Neuronal stem cell (in vitro differentiated cells): ENCODE results near the gene FAM107A.
A peak's percentile ranks its signal among the peaks of the same experiment; 100 is the strongest.

ENCODE experiments used
- DNase-seq: peaks from one replicate; pipeline ENCODE4 v3.0.0-alpha.2; 2013; ENCODE audit warnings: low spot score
- H2AFZ ChIP-seq: one replicate; pipeline ENCODE4 v1.6.1; 2013; ENCODE audit warnings: mild to moderate bottlenecking, low read length, inconsistent platforms
- H2AK5ac ChIP-seq: 2 replicates; pipeline ENCODE4 v1.6.1; 2013; ENCODE audit warnings: low read depth, mild to moderate bottlenecking, inconsistent platforms, low read length, moderate library complexity, mixed read lengths
- H2BK120ac ChIP-seq: 2 replicates; pipeline ENCODE4 v1.6.1; 2013; ENCODE audit warnings: low read depth, mild to moderate bottlenecking, inconsistent platforms, low read length, moderate library complexity, mixed read lengths
- H2BK12ac ChIP-seq: one replicate; pipeline ENCODE4 v1.6.1; 2013; ENCODE audit warnings: low read length, inconsistent platforms
- H2BK15ac ChIP-seq: 2 replicates; pipeline ENCODE4 v1.6.1; 2013; ENCODE audit warnings: mild to moderate bottlenecking, low read length, inconsistent platforms, mixed read lengths
- H2BK5ac ChIP-seq: one replicate; pipeline ENCODE4 v1.6.1; 2013; ENCODE audit warnings: inconsistent platforms, mild to moderate bottlenecking, low read length, moderate library complexity
- H3K14ac ChIP-seq: one replicate; pipeline ENCODE4 v1.6.1; 2013; ENCODE audit warnings: low read length, inconsistent platforms
- H3K18ac ChIP-seq: 2 replicates; pipeline ENCODE4 v1.6.1; 2013; ENCODE audit warnings: low read length, inconsistent platforms
- H3K23ac ChIP-seq: 2 replicates; pipeline ENCODE4 v1.6.1; 2013; ENCODE audit warnings: low read depth, mild to moderate bottlenecking, mixed read lengths, low read length, inconsistent platforms; ENCODE audit not compliant: poor library complexity
- H3K27ac ChIP-seq: replicated peaks from 3 replicates; pipeline ENCODE4 v1.5.1; 2013; ENCODE audit warnings: low read length, inconsistent platforms
- H3K27me3 ChIP-seq, 3 experiments: 2 replicates each; pipeline ENCODE4 v1.6.1; 2013; ENCODE audit warnings: low read length in 3 of 3, mild to moderate bottlenecking in 2 of 3, inconsistent platforms in 1 of 3, low read depth in 1 of 3, mixed read lengths in 1 of 3, moderate library complexity in 1 of 3; ENCODE audit not compliant: control insufficient read depth in 3 of 3, insufficient read depth in 3 of 3
- H3K36me3 ChIP-seq, 2 donors: replicated peaks in 1 of 2; 2 replicates each; pipeline ENCODE4 v1.6.1; 2013; ENCODE audit warnings: low read length in 2 of 2; ENCODE audit not compliant: control insufficient read depth in 2 of 2, insufficient read depth in 2 of 2
- H3K4ac ChIP-seq: 2 replicates; pipeline ENCODE4 v1.6.1; 2013; ENCODE audit warnings: inconsistent platforms, mild to moderate bottlenecking, low read length, moderate library complexity
- H3K4me1 ChIP-seq, 2 donors: 1 replicate in 1 of 2; 2 replicates in 1 of 2; pipeline ENCODE4 v1.6.1; 2013; ENCODE audit warnings: low read length in 2 of 2, low read depth in 1 of 2; ENCODE audit not compliant: control insufficient read depth in 2 of 2, insufficient read depth in 1 of 2
- H3K4me2 ChIP-seq: one replicate; pipeline ENCODE4 v1.6.1; 2013; ENCODE audit warnings: mild to moderate bottlenecking, low read length, inconsistent platforms; ENCODE audit not compliant: insufficient read depth, poor library complexity, severe bottlenecking
- H3K4me3 ChIP-seq, 2 donors: 2 replicates each; pipeline ENCODE4 v1.5.1; 2013; ENCODE audit warnings: low read length in 2 of 2, mild to moderate bottlenecking in 2 of 2, inconsistent platforms in 1 of 2, moderate library complexity in 1 of 2
- H3K79me1 ChIP-seq: one replicate; pipeline ENCODE4 v1.6.1; 2013; ENCODE audit warnings: low read depth, mild to moderate bottlenecking, inconsistent platforms, low read length, moderate library complexity
- H3K9ac ChIP-seq: one replicate; pipeline ENCODE4 v1.6.1; 2013; ENCODE audit warnings: mild to moderate bottlenecking, low read depth, low read length, inconsistent platforms; ENCODE audit not compliant: poor library complexity
- H3K9me3 ChIP-seq, 2 donors: replicated peaks in 1 of 2; 2 replicates each; pipeline versions ENCODE3 to v1.6.1; 2013; ENCODE audit warnings: low read length in 2 of 2, mild to moderate bottlenecking in 2 of 2, inconsistent platforms in 1 of 2, low read depth in 1 of 2, mixed read lengths in 1 of 2, moderate library complexity in 1 of 2; ENCODE audit not compliant: control insufficient read depth in 2 of 2, insufficient read depth in 1 of 2
- H4K8ac ChIP-seq: one replicate; pipeline ENCODE4 v1.6.1; 2013; ENCODE audit warnings: low read depth, mild to moderate bottlenecking, inconsistent platforms, low read length, moderate library complexity
- H4K91ac ChIP-seq: one replicate; pipeline ENCODE4 v1.6.1; 2013; ENCODE audit warnings: low read length, low read depth, mild to moderate bottlenecking, inconsistent platforms; ENCODE audit not compliant: poor library complexity
- WGBS, 2 donors: extraction: QIAGEN DNeasy Blood & Tissue Kit; methylation state at CpG; one replicate each; pipeline ENCODE4 v1.1.7; 2013; ENCODE audit warnings: missing lambda C conversion rate in 2 of 2, mixed read lengths in 1 of 2; ENCODE audit not compliant: insufficient read length in 2 of 2, insufficient replicate concordance in 1 of 2; ENCODE audit errors: extremely low coverage in 2 of 2; 5-methylcytosine and 5-hydroxymethylcytosine counted together

The FAM107A gene

GRCh38 chr3:58567251-58567515, 10.0 kb downstream of the FAM107A start:
- Histone ChIP-seq H2AK5ac (peak overlapping the region; percentile 3), H3K9me3 (peaks cover 6 to 8% of the 10 kb centered on the region in 2 donors), H3K14ac (no peak overlapping the region), H3K9ac (no peak overlapping the region), H4K91ac (no peak overlapping the region), H4K8ac (no peak overlapping the region), H3K4me1 (peaks cover 11 to 13% of the 10 kb centered on the region in 2 donors), H3K27ac (no peak overlapping the region), H3K4me2 (no peak overlapping the region), H2BK12ac (no peak overlapping the region), H3K23ac (no peak overlapping the region), H3K18ac (peak overlapping the region; percentile 39), H3K4ac (no peak overlapping the region), H2BK15ac (no peak overlapping the region), H3K4me3 (peak overlapping the region in 1 of 2 donors; percentile 49), H3K36me3 (no peaks in the 10 kb centered on the region), H2AFZ (no peak overlapping the region), H3K27me3 (no peaks in the 10 kb centered on the region), H3K79me1 (no peaks in the 10 kb centered on the region), H2BK5ac (no peak overlapping the region), H2BK120ac (no peak overlapping the region)
- WGBS, 2 donors = no CpG with 5 or more reads among the region's 7 CpGs
- DNase-seq = no peak

- H3K36me3 ChIP-seq = no peaks in the 10 kb centered on the region
- H3K79me1 ChIP-seq = no peaks in the 10 kb centered on the region
- no peak overlapping the region for H3K23ac ChIP-seq
- peaks cover 2 to 6% of the 10 kb centered on the region in 2 donors for H3K9me3 ChIP-seq
- no peak overlapping the region for H3K9ac ChIP-seq
- peak overlapping the region; percentile 59 for H2BK12ac ChIP-seq
- peak overlapping the region; percentile 54 for H2AK5ac ChIP-seq
- no peak for DNase-seq
- H4K91ac ChIP-seq = no peak overlapping the region
- H3K27ac ChIP-seq = no peak overlapping the region
- H3K18ac ChIP-seq = peak overlapping the region; percentile 72
- no peak overlapping the region for H4K8ac ChIP-seq
- no peak overlapping the region for H3K4me2 ChIP-seq
- no CpG with 5 or more reads among the region's 9 CpGs for WGBS, 2 donors
- H3K4me1 ChIP-seq = peaks cover 11 to 16% of the 10 kb centered on the region in 2 donors
- H2BK5ac ChIP-seq = peak overlapping the region; percentile 84
- H2AFZ ChIP-seq = peak overlapping the region; percentile 55
- H3K27me3 ChIP-seq = no peaks in the 10 kb centered on the region
- no peak overlapping the region for H3K14ac ChIP-seq
- no peak overlapping the region for H3K4ac ChIP-seq
- peak overlapping the region; percentile 90 for H2BK15ac ChIP-seq
- H3K4me3 ChIP-seq = peak overlapping the region in 1 of 2 donors; percentile 49
- H2BK120ac ChIP-seq = peak overlapping the region; percentile 38
Observed at GRCh38 chr3:58566398-58567250, 10.6 kb downstream of the FAM107A start.

- no peak overlapping the region for H3K4me2 ChIP-seq
- H2BK15ac ChIP-seq = peak overlapping the region; percentile 90
- no peak for DNase-seq
- no peaks in the 10 kb centered on the region for H3K27me3 ChIP-seq
- no peak overlapping the region for H3K14ac ChIP-seq
- no peak overlapping the region for H3K9ac ChIP-seq
- peak overlapping the region; percentile 59 for H2BK12ac ChIP-seq
- H3K23ac ChIP-seq = no peak overlapping the region
- peak overlapping the region; percentile 9 for H3K27ac ChIP-seq
- H3K79me1 ChIP-seq = no peaks in the 10 kb centered on the region
- no CpG with 5 or more reads among the region's 12 CpGs for WGBS, 2 donors
- peak overlapping the region; percentile 38 for H2BK120ac ChIP-seq
- H4K91ac ChIP-seq = no peak overlapping the region
- H3K9me3 ChIP-seq = peaks cover 0 to 6% of the 10 kb centered on the region in 2 donors
- peak overlapping the region; percentile 72 for H3K18ac ChIP-seq
- H3K4me3 ChIP-seq = no peak overlapping the region
- H2BK5ac ChIP-seq = peak overlapping the region; percentile 84
- H3K36me3 ChIP-seq = no peaks in the 10 kb centered on the region
- H3K4me1 ChIP-seq = peaks cover 11 to 20% of the 10 kb centered on the region in 2 donors
- H2AFZ ChIP-seq = peak overlapping the region; percentile 55
- H2AK5ac ChIP-seq = peak overlapping the region; percentile 54
- H4K8ac ChIP-seq = no peak overlapping the region
- no peak overlapping the region for H3K4ac ChIP-seq
Observed at GRCh38 chr3:58565621-58566397, 11.4 kb downstream of the FAM107A start.
